Osteoblast (primary cell): ENCODE results near the gene TRAPPC10. TPM values are rescaled to one million over a fixed set of nuclear protein-coding genes. Genes with fewer than 3 reads are reported as not detected.

Experiments used
- DNase-seq: peaks from one replicate; pipeline ENCODE4 v3.0.0; 2011; ENCODE audit warnings: low spot score, mixed read lengths; ENCODE audit not compliant: insufficient read length; ENCODE audit errors: missing footprints
- H2AFZ ChIP-seq: 2 replicates; pipeline ENCODE4 v1.6.0; 2011; ENCODE audit warnings: mild to moderate bottlenecking, low read length
- H3K27ac ChIP-seq: 2 replicates; pipeline ENCODE4 v1.5.1; 2011; ENCODE audit warnings: mild to moderate bottlenecking, low read depth, low read length, moderate library complexity
- H3K27me3 ChIP-seq: 2 replicates; pipeline ENCODE4 v1.6.0; 2012; ENCODE audit warnings: mild to moderate bottlenecking, control low read depth, inconsistent platforms, low read length, moderate library complexity; ENCODE audit not compliant: insufficient read depth
- H3K36me3 ChIP-seq: 2 replicates; pipeline ENCODE4 v1.5.1; 2011; ENCODE audit warnings: mild to moderate bottlenecking, low read length, control low read depth, moderate library complexity; ENCODE audit not compliant: insufficient read depth
- H3K4me1 ChIP-seq: 2 replicates; pipeline ENCODE4 v1.5.1; 2011; ENCODE audit warnings: mild to moderate bottlenecking, low read length, control low read depth, moderate library complexity; ENCODE audit not compliant: insufficient read depth
- H3K4me2 ChIP-seq: 2 replicates; pipeline ENCODE4 v1.6.0; 2011; ENCODE audit warnings: mild to moderate bottlenecking, low read length; ENCODE audit not compliant: insufficient read depth
- H3K4me3 ChIP-seq: fragments of 200-600 bp; sonication (generic); 3 replicates; pipeline ENCODE4 v1.5.1; 2012; ENCODE audit warnings: mild to moderate bottlenecking, low read length, inconsistent platforms; ENCODE audit not compliant: insufficient read depth
- H3K79me2 ChIP-seq: 2 replicates; pipeline ENCODE4 v1.6.0; 2012; ENCODE audit warnings: mild to moderate bottlenecking, low read length, control low read depth, inconsistent platforms; ENCODE audit not compliant: insufficient read depth
- H3K9me3 ChIP-seq: 2 replicates; pipeline ENCODE4 v1.5.1; 2011; ENCODE audit warnings: low read depth, low read length, control low read depth
- H4K20me1 ChIP-seq: 2 replicates; pipeline ENCODE4 v1.6.0; 2012; ENCODE audit warnings: mild to moderate bottlenecking, low read length, control low read depth; ENCODE audit not compliant: insufficient read depth
- total RNA-seq: library from RNA; depleted of rRNA; stranded (reverse); fragments of >200 nt; gene quantifications from 2 replicates; pipeline ENCODE4 v1.2.3, GENCODE V29; 2012
- TF ChIP-seq, protein P1 (sequence below): IDR thresholded peaks from 2 replicates; pipeline ENCODE4 v1.5.1; 2011; ENCODE audit warnings: mild to moderate bottlenecking, low read depth, low read length, moderate library complexity; ENCODE audit errors: extremely low read depth

TRAPPC10 gene
- total RNA-seq, 1 donor, result 36.2 TPM

DNA sequence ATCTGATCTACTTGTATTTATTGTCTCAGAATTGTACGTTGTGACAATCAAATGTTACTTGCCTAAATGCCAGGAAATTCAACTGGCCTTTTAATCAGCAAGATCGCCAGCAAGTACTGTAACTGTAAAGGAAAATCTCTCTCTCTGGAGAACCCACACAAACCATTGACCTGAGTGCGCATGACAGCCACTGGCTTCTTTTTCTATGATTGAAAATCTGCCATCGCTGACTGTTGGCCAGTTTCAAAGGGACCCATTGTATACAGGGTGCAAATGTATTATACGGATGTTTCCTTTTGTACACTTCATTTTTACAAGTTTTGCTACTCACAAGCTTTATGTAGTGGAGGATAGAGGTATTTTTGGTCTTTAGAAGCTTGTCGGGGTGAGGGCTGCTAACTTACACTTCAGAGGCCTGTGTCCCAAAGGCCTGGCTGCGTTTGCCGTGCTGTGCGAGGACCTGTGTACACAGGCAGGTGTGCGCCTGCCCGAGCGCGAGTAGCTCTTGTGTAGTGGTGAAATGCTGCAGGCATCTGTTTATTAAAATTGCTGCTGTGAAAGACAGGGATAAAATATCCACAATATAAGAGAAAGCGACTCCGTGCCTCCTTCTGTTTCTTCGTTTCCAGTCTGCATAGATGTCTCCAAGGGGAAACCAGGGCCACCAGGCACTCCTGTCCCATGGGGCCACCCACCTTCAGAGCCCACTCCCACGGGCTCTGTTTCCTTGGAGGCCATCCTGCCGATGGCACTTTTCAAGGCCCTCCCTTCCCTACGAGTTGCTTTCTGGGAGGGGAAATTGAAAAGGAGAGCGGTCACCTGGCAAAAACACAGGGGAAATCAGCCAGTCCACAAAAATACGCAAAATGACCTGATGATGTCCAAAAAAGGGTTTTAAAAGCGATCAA is 25.3 kb upstream of the TRAPPC10 start:
- Histone ChIP-seq H3K9me3 (no peaks in the 10 kb centered on the region), H3K27me3 (peaks cover 15% of the 10 kb centered on the region), H3K79me2 (no peaks in the 10 kb centered on the region), H3K4me2 (no peak overlapping the region), H3K4me3 (no peak overlapping the region), H3K27ac (no peak overlapping the region), H2AFZ (no peak overlapping the region), H4K20me1 (peaks cover 3% of the 10 kb centered on the region), H3K36me3 (peaks cover 13% of the 10 kb centered on the region), H3K4me1 (no peaks in the 10 kb centered on the region)
- TF ChIP-seq, protein P1, sequence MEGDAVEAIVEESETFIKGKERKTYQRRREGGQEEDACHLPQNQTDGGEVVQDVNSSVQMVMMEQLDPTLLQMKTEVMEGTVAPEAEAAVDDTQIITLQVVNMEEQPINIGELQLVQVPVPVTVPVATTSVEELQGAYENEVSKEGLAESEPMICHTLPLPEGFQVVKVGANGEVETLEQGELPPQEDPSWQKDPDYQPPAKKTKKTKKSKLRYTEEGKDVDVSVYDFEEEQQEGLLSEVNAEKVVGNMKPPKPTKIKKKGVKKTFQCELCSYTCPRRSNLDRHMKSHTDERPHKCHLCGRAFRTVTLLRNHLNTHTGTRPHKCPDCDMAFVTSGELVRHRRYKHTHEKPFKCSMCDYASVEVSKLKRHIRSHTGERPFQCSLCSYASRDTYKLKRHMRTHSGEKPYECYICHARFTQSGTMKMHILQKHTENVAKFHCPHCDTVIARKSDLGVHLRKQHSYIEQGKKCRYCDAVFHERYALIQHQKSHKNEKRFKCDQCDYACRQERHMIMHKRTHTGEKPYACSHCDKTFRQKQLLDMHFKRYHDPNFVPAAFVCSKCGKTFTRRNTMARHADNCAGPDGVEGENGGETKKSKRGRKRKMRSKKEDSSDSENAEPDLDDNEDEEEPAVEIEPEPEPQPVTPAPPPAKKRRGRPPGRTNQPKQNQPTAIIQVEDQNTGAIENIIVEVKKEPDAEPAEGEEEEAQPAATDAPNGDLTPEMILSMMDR, result no peak
- peak; percentile 78 for DNase-seq

DNA sequence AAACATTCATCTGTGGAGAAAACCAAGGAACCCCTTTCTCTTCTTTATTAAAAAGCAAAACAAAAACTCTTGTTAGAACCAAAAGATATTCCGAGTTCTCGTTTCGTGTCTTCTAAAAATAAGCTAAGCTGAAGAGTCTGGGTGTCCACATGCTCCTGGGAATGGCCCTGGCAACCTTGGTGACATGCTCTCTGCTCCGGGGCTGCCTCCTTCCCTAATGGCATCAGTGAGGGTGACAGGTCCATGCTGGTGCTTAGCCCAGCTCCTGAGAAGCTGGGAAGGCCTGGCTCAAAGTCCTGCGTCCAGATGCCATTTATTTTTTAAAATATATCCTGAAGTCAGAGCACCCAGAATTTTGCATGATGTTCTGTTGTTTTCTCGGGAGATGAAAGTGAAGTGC is 24.6 kb upstream of the TRAPPC10 start:
- Histone ChIP-seq H3K4me1 (no peaks in the 10 kb centered on the region), H4K20me1 (peaks cover 3% of the 10 kb centered on the region), H3K4me2 (no peak overlapping the region), H3K27me3 (peaks cover 15% of the 10 kb centered on the region), H2AFZ (no peak overlapping the region), H3K79me2 (no peaks in the 10 kb centered on the region), H3K9me3 (no peaks in the 10 kb centered on the region), H3K4me3 (no peak overlapping the region), H3K36me3 (peaks cover 6% of the 10 kb centered on the region), H3K27ac (no peak overlapping the region)
- peak; percentile 76 for DNase-seq
- TF ChIP-seq, protein P1, result no peak

DNA sequence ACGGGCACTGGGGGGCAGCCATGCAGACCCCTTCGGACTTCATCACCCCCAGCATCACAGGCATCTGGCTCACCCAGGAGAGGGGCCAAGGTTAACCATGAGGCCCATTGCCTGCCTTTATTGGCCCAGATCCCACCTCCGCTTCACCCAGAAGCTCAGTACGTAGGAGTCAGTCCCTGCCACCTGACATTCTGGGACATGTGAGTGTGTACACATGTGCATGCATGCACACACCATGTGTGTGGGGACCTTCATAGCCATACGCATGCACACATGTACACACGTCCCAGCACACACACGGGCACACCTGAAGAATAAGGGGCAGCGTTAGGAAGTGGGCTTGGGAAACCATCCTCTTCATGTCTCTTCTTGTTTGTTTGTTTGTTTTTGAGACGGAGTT is 24.1 kb upstream of the TRAPPC10 start:
- DNase-seq, result peak; percentile 73
- no peaks in the 10 kb centered on the region for H3K4me1 ChIP-seq
- no peaks in the 10 kb centered on the region for H3K79me2 ChIP-seq
- H3K36me3 ChIP-seq, result peaks cover under 1% of the 10 kb centered on the region
- peaks cover 3% of the 10 kb centered on the region for H4K20me1 ChIP-seq
- H3K27me3 ChIP-seq, result peaks cover 15% of the 10 kb centered on the region
- H3K4me2 ChIP-seq, result no peak overlapping the region
- TF ChIP-seq, protein P1, result no peak
- H3K9me3 ChIP-seq, result no peaks in the 10 kb centered on the region
- no peak overlapping the region for H3K4me3 ChIP-seq
- no peak overlapping the region for H2AFZ ChIP-seq
- H3K27ac ChIP-seq, result no peak overlapping the region

DNA sequence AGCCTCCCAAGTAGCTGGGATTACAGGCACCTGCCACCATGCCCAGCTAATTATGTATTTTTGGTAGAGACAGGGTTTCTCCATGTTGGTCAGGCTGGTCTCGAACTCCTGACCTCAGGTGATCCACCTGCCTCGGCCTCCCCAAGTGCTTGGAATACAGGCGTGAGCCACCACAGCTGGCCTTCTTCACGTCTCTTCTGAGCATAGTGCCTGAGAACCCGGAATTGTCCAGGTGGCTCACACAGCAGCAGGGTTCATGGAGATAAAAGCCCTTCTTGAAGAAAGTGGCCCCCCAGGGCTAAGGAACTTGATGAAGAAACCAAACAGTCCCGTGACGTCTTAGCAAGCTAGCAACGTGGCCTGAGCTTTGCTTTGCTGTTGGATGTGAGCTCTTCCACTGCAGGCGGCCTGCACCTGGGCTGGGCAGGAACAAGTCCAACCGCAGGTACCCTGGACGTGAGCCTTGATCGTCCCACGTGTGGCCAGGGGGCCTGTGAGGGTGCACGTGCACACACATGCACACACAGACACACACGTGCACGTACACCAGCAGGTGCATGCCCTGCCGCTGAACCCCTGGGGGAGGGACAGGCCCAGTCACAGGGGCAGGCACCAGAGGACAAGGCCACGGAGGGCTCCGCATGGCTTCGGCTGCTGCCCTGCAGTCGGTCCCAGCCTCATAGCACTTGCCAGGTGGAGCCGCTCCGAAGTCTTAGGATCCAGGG is 23.4 kb upstream of the TRAPPC10 start:
- Histone ChIP-seq H4K20me1 (peaks cover 3% of the 10 kb centered on the region), H3K9me3 (no peaks in the 10 kb centered on the region), H3K36me3 (no peaks in the 10 kb centered on the region), H3K27ac (no peak overlapping the region), H3K4me3 (no peak overlapping the region), H3K27me3 (peaks cover 15% of the 10 kb centered on the region), H3K4me1 (no peaks in the 10 kb centered on the region), H2AFZ (no peak overlapping the region), H3K4me2 (no peak overlapping the region), H3K79me2 (no peaks in the 10 kb centered on the region)
- TF ChIP-seq, protein P1, result no peak
- peak; percentile 52 for DNase-seq
